RPMI8226 (cell line): ENCODE measurements around the gene LRBA.

Source experiments
- DNase-seq: peaks from one replicate; pipeline ENCODE4 v3.0.0-alpha.2; 2015

LRBA gene

GRCh38 chr4:150219841-150220240 lies 795.2 kb downstream of the LRBA start:
- DNase-seq: no peak

GRCh38 chr4:150218447-150218846 lies 796.6 kb downstream of the LRBA start:
- no peak for DNase-seq

- no peak for DNase-seq
Observed at GRCh38 chr4:150217808-150218207, 797.3 kb downstream of the LRBA start.

GRCh38 chr4:150217192-150217591 lies 797.9 kb downstream of the LRBA start:
- peak; percentile 35 for DNase-seq

GRCh38 chr4:150216726-150217125 lies 798.4 kb downstream of the LRBA start:
- DNase-seq: no peak

- no peak for DNase-seq
Observed at GRCh38 chr4:150215601-150216000, 799.5 kb downstream of the LRBA start.
